Natural killer cell (primary cell): ENCODE data around the gene BNIP3. TPM values are rescaled to one million over a fixed set of nuclear protein-coding genes. Genes with fewer than 3 reads are reported as not detected.

Experiments
- ATAC-seq, 3 donors: fragments of 150-1000 bp in 2 of 3; fragments of 200-7000 bp in 1 of 3; cut with Tn5 transposase; 1 replicate in 1 of 3; 2 replicates in 2 of 3; pipeline ENCODE4 v1.10.0; 2021; ENCODE audit warnings: mild to moderate bottlenecking in 2 of 3, moderate library complexity in 2 of 3
- DNase-seq, 2 donors: peaks; one replicate each; pipeline versions ENCODE4 v3.0.0 to v3.0.0-alpha.2; 2013 to 2021; ENCODE audit warnings: mixed read lengths in 1 of 2
- H3K27ac ChIP-seq: one replicate; pipeline ENCODE4 v1.5.1; 2013; ENCODE audit warnings: mild to moderate bottlenecking, low read length
- H3K27me3 ChIP-seq: one replicate; pipeline ENCODE4 v1.6.1; 2013; ENCODE audit warnings: low read length; ENCODE audit not compliant: control insufficient read depth, insufficient read depth
- H3K36me3 ChIP-seq: one replicate; pipeline ENCODE4 v1.6.1; 2013; ENCODE audit warnings: low read length; ENCODE audit not compliant: control insufficient read depth, insufficient read depth
- H3K4me1 ChIP-seq: one replicate; pipeline ENCODE4 v1.6.1; 2013; ENCODE audit warnings: low read length; ENCODE audit not compliant: control insufficient read depth, insufficient read depth
- H3K4me3 ChIP-seq: one replicate; pipeline ENCODE4 v1.5.1; 2013; ENCODE audit warnings: low read length
- H3K9me3 ChIP-seq: one replicate; pipeline ENCODE4 v1.6.1; 2013; ENCODE audit warnings: low read length; ENCODE audit not compliant: control insufficient read depth, insufficient read depth
- H3K27ac Mint-ChIP-seq, 2 donors: one replicate each; pipeline ENCODE4 v1.8.0; 2022; ENCODE audit warnings: mild to moderate bottlenecking in 2 of 2, mixed read lengths in 2 of 2, moderate library complexity in 1 of 2
- H3K27me3 Mint-ChIP-seq, 2 donors: one replicate each; pipeline ENCODE4 v1.8.0; 2022; ENCODE audit warnings: low read depth in 2 of 2, mixed read lengths in 2 of 2
- H3K36me3 Mint-ChIP-seq: one replicate; pipeline ENCODE4 v1.8.0; 2022; ENCODE audit warnings: mixed read lengths
- H3K4me1 Mint-ChIP-seq, 2 donors: one replicate each; pipeline ENCODE4 v1.8.0; 2022; ENCODE audit warnings: mixed read lengths in 2 of 2
- H3K4me3 Mint-ChIP-seq: one replicate; pipeline ENCODE4 v1.8.0; 2022; ENCODE audit warnings: mild to moderate bottlenecking, moderate library complexity, mixed read lengths
- H3K9me3 Mint-ChIP-seq, 2 donors: one replicate each; pipeline ENCODE4 v1.8.0; 2022; ENCODE audit warnings: mixed read lengths in 2 of 2
- CTCF ChIP-seq: fragments of 200-600 bp; IDR thresholded peaks from one replicate; pipeline ENCODE4 v1.8.0; 2022; ENCODE audit warnings: antibody characterized with exemption
- WGBS: methylation state at CpG from one replicate; pipeline ENCODE4 v1.1.7; 2013; ENCODE audit warnings: missing lambda C conversion rate; ENCODE audit not compliant: insufficient coverage; 5-methylcytosine and 5-hydroxymethylcytosine counted together
- intact Hi-C: fragments of 100-400 bp; cut with micrococcal nuclease; formaldehyde crosslinking; loops from one replicate; pipeline ENCODE4 v1.14.2; 2022
- total RNA-seq, 4 donors: library from RNA; stranded (reverse); fragments of 120-200 nt in 1 of 4; gene quantifications; one replicate each; pipeline versions ENCODE4 v1.2.3 to v1.2.4, GENCODE V29; 2013 to 2022

Gene BNIP3
- total RNA-seq, 3 donors from 2014 or later (not counting 1 experiment from before 2014, with no cell fraction given): 9.9 to 12.9 (median 12.1) TPM

GRCh38 chr10:131925716-131926115, 56.0 kb downstream of the BNIP3 start:
- no peaks in the 10 kb centered on the region for H3K27me3 ChIP-seq
- intact Hi-C loops: no loop called here
- H3K27me3 Mint-ChIP-seq: no peaks in the 10 kb centered on the region
- DNase-seq (no peak), ATAC-seq (no peak)
- peaks cover 40% of the 10 kb centered on the region for H3K4me1 ChIP-seq
- H3K27ac ChIP-seq: no peak overlapping the region
- peaks cover 83 to 86% of the 10 kb centered on the region in 2 donors for H3K4me1 Mint-ChIP-seq
- H3K27ac Mint-ChIP-seq: peak overlapping the region in 1 of 2 donors; percentile 34
- no peak overlapping the region for H3K4me3 ChIP-seq
- TF ChIP-seq CTCF: no peak
- peaks cover 6% of the 10 kb centered on the region for H3K9me3 ChIP-seq
- peaks cover 0 to 3% of the 10 kb centered on the region in 2 donors for H3K9me3 Mint-ChIP-seq
- H3K36me3 ChIP-seq: no peaks in the 10 kb centered on the region
- H3K36me3 Mint-ChIP-seq: no peaks in the 10 kb centered on the region
- WGBS: 99% methylated on average over 9 of the region's 9 CpGs
- no peak overlapping the region for H3K4me3 Mint-ChIP-seq

GRCh38 chr10:131925011-131925649, 56.6 kb downstream of the BNIP3 start:
- Mint-ChIP-seq H3K9me3 (peaks cover 0 to 3% of the 10 kb centered on the region in 2 donors), H3K27me3 (no peaks in the 10 kb centered on the region), H3K27ac (peak overlapping the region; percentile 34 to 60), H3K4me3 (no peak overlapping the region), H3K4me1 (peaks cover 82 to 86% of the 10 kb centered on the region in 2 donors), H3K36me3 (no peaks in the 10 kb centered on the region)
- DNase-seq (no peak), ATAC-seq (peak in 1 of 3 donors; percentile 27)
- TF ChIP-seq CTCF: no peak
- Histone ChIP-seq H3K27ac (no peak overlapping the region), H3K9me3 (peaks cover 6% of the 10 kb centered on the region), H3K27me3 (no peaks in the 10 kb centered on the region), H3K36me3 (no peaks in the 10 kb centered on the region), H3K4me1 (peaks cover 40% of the 10 kb centered on the region), H3K4me3 (no peak overlapping the region)
- intact Hi-C loops: no loop called here

GRCh38 chr10:131923038-131923756, 58.5 kb downstream of the BNIP3 start:
- Histone ChIP-seq H3K27ac (no peak overlapping the region), H3K9me3 (peaks cover 6% of the 10 kb centered on the region), H3K4me1 (peaks cover 24% of the 10 kb centered on the region), H3K27me3 (no peaks in the 10 kb centered on the region), H3K4me3 (no peak overlapping the region), H3K36me3 (no peaks in the 10 kb centered on the region)
- no peak for ATAC-seq
- H3K36me3 Mint-ChIP-seq: no peaks in the 10 kb centered on the region
- H3K27ac Mint-ChIP-seq: peak overlapping the region in 1 of 2 donors; percentile 27
- no peaks in the 10 kb centered on the region for H3K27me3 Mint-ChIP-seq
- TF ChIP-seq CTCF: no peak
- intact Hi-C loops: no loop called here
- peaks cover 82 to 83% of the 10 kb centered on the region in 2 donors for H3K4me1 Mint-ChIP-seq
- no peak overlapping the region for H3K4me3 Mint-ChIP-seq
- H3K9me3 Mint-ChIP-seq: peaks cover 0 to 3% of the 10 kb centered on the region in 2 donors
- no peak for DNase-seq
- WGBS: 95% methylated on average over 11 of the region's 11 CpGs
